Measurements from ENCODE around the gene SYT7.

The SYT7 gene

GRCh38 chr11:61585115-61585514 is 4.2 kb upstream of the SYT7 start:
- TF ChIP-seq GATA1 (IDR thresholded peaks at IDR 0.05; ENCODE audit: low read depth, low read length) (no peak), POLR2A (IDR thresholded peaks at IDR 0.05; ENCODE audit: low read length) (no peak)
- no peak for DNase-seq

GRCh38 chr11:61581931-61582330 is 1.1 kb upstream of the SYT7 start:
- DNase-seq: no peak

GRCh38 chr11:61580271-61580888 is 496 bp downstream of the SYT7 start:
- TF ChIP-seq POLR2A (IDR thresholded peaks at IDR 0.05; ENCODE audit: low read length): no peak
- no peak for TF ChIP-seq GATA1 (IDR thresholded peaks at IDR 0.05; ENCODE audit: low read depth, low read length)
- DNase-seq: no peak

More at GRCh38 chr11:61581931-61582330, 1.1 kb upstream of the SYT7 start:
- TF ChIP-seq POLR2A (IDR thresholded peaks at IDR 0.05; ENCODE audit: low read length) (no peak), GATA1 (IDR thresholded peaks at IDR 0.05; ENCODE audit: low read depth, low read length) (no peak)

GRCh38 chr11:61579676-61580270 is 1.1 kb downstream of the SYT7 start:
- TF ChIP-seq GATA1 (IDR thresholded peaks at IDR 0.05; ENCODE audit: low read depth, low read length) (no peak), POLR2A (IDR thresholded peaks at IDR 0.05; ENCODE audit: low read length) (no peak)
- DNase-seq: no peak

- TF ChIP-seq GATA1 (IDR thresholded peaks at IDR 0.05; ENCODE audit: low read depth, low read length): no peak
- no peak for TF ChIP-seq POLR2A (IDR thresholded peaks at IDR 0.05; ENCODE audit: low read length)
- no peak for DNase-seq
Measured at GRCh38 chr11:61578819-61579675, 1.8 kb downstream of the SYT7 start.

- TF ChIP-seq POLR2A (IDR thresholded peaks at IDR 0.05; ENCODE audit: low read length): no peak
- no peak for TF ChIP-seq GATA1 (IDR thresholded peaks at IDR 0.05; ENCODE audit: low read depth, low read length)
- no peak for DNase-seq
Measured at GRCh38 chr11:61577383-61578118, 3.3 kb downstream of the SYT7 start.

GRCh38 chr11:61575886-61576861 is 4.7 kb downstream of the SYT7 start:
- DNase-seq: no peak
- TF ChIP-seq POLR2A (IDR thresholded peaks at IDR 0.05; ENCODE audit: low read length) (no peak), GATA1 (IDR thresholded peaks at IDR 0.05; ENCODE audit: low read depth, low read length) (no peak)

GRCh38 chr11:61574611-61575010 is 6.3 kb downstream of the SYT7 start:
- no peak for DNase-seq

GRCh38 chr11:61572913-61573312 is 8.0 kb downstream of the SYT7 start:
- no peak for TF ChIP-seq POLR2A (IDR thresholded peaks at IDR 0.05; ENCODE audit: low read length)
- TF ChIP-seq GATA1 (IDR thresholded peaks at IDR 0.05; ENCODE audit: low read depth, low read length): no peak
- DNase-seq: no peak

More at GRCh38 chr11:61574611-61575010, 6.3 kb downstream of the SYT7 start:
- TF ChIP-seq GATA1 (IDR thresholded peaks at IDR 0.05; ENCODE audit: low read depth, low read length) (no peak), POLR2A (IDR thresholded peaks at IDR 0.05; ENCODE audit: low read length) (no peak)

- no peak for TF ChIP-seq POLR2A (IDR thresholded peaks at IDR 0.05; ENCODE audit: low read length)
- TF ChIP-seq GATA1 (IDR thresholded peaks at IDR 0.05; ENCODE audit: low read depth, low read length): no peak
- DNase-seq: no peak
Measured at GRCh38 chr11:61571869-61572268, 9.0 kb downstream of the SYT7 start.

GRCh38 chr11:61571337-61571736 is 9.5 kb downstream of the SYT7 start:
- TF ChIP-seq POLR2A (IDR thresholded peaks at IDR 0.05; ENCODE audit: low read length): no peak
- TF ChIP-seq GATA1 (IDR thresholded peaks at IDR 0.05; ENCODE audit: low read depth, low read length): no peak
- no peak for DNase-seq

GRCh38 chr11:61569701-61570100 is 11.2 kb downstream of the SYT7 start:
- TF ChIP-seq POLR2A (IDR thresholded peaks at IDR 0.05; ENCODE audit: low read length) (no peak), GATA1 (IDR thresholded peaks at IDR 0.05; ENCODE audit: low read depth, low read length) (no peak)
- DNase-seq: no peak

GRCh38 chr11:61569018-61569417 is 11.9 kb downstream of the SYT7 start:
- no peak for DNase-seq
- TF ChIP-seq POLR2A (IDR thresholded peaks at IDR 0.05; ENCODE audit: low read length) (no peak), GATA1 (IDR thresholded peaks at IDR 0.05; ENCODE audit: low read depth, low read length) (no peak)
